ENCODE measurements around the gene GGA3.
"Not testable (repeated sequence)": the region's sequence is repeated elsewhere in the genome, so short reads cannot be mapped to it uniquely, and the experiment has no call there.

DNA sequence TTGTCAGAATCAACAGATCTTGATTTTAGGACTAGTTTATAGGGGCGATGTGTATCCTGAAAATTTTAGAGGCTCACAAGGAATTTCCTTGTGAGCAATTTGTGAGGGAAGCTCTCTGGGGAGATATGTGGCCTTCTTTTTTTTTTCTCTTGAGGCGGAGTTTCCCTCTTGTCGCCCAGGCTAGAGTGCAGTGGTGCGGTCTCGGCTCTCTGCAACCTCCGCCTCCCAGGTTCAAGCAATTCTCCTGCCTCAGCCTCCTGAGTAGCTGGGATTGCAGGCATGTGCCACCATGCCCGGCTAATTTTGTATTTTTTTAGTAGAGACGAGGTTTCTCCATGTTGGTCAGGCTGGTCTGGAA, 54.4 kb downstream of the GGA3 start:
- TF ChIP-seq CTCF (IDR thresholded peaks at IDR 0.05); MAX (IDR thresholded peaks at IDR 0.05); KDM1A (IDR thresholded peaks at IDR 0.05; ENCODE audit: low read depth); CEBPB (IDR thresholded peaks at IDR 0.05); FOSL2 (IDR thresholded peaks at IDR 0.05); FOSL2 (CRISPR knock-in tag; IDR thresholded peaks at IDR 0.05); USF2 (IDR thresholded peaks at IDR 0.05); POLR2A (IDR thresholded peaks at IDR 0.05; ENCODE audit: low read length); RAD21 (conservative IDR thresholded peaks at IDR 0.05 in 1 of 2, IDR thresholded peaks at IDR 0.05 in 1 of 2); JUN (IDR thresholded peaks at IDR 0.05); SMC3 (IDR thresholded peaks at IDR 0.05); MYC (IDR thresholded peaks at IDR 0.05; ENCODE audit: borderline replicate concordance, low read length): not testable (repeated sequence)

All from A549 (cell line).